ENCODE measurements around the gene GJE1.

Gene GJE1

DNA sequence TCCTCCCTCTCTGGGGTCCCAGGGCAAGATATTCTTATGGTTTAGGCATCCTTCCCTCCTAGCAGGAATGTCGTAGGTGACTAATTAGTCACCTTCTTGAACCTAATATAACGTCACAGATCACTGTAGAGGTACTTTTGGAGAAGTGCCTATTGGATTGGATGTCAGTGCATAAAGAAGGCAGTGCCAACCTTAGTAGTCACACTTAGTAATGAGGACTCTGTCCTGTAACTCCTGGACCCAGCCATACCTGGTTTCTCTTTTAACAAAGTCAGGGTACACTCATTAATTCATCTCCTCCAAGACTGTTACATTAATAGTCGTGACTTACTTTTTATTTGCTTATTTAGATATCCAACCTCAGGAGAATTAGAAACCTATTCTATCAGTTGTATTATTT is 34.3 kb downstream of the GJE1 start:
- DNase-seq, result no peak

GRCh38 chr6:142167486-142167885 is 34.8 kb downstream of the GJE1 start:
- DNase-seq, result no peak

DNA sequence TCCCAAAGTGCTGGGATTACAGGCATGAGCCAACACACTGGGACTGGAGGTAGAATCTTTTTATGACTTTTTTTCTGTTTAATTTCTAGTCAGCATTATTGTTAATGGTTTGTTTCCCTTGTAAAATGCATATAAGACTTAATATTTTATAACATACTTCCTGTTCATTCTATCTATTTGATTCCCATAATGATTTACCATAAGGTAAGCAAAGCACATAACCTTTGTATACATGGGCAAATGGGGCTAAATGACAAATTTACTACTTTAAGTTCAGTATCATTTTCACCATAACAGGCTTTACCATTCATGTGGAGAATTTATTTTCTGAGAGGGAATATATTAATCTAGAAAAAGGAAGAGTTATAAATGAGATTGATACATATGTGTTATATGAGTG is 38.6 kb downstream of the GJE1 start:
- DNase-seq, result no peak

DNA sequence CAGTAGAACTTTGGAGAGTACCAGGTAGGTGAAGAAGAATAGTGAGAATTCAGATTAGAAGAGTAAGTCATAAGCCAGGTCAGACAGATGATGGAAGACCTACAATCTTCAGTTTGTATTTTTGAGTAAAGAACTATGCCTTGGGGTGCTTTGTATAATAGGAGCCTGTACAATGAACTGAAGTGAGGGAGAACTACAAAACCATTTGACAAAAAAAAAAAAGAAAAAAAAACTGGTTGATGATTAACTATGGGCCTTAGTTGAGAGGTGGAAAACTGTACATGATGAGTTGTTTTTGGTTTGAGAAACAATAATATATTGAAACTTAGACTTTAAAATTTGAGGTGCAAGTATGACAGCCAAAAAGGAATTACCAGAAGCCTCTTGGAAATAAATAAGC is 40.0 kb downstream of the GJE1 start:
- no peak for DNase-seq

- DNase-seq, result no peak
These were observed 41.3 kb downstream of the GJE1 start for GRCh38 chr6:142173980-142174379.

- DNase-seq, result no peak
These were observed 42.0 kb downstream of the GJE1 start for GRCh38 chr6:142174703-142175102.

DNA sequence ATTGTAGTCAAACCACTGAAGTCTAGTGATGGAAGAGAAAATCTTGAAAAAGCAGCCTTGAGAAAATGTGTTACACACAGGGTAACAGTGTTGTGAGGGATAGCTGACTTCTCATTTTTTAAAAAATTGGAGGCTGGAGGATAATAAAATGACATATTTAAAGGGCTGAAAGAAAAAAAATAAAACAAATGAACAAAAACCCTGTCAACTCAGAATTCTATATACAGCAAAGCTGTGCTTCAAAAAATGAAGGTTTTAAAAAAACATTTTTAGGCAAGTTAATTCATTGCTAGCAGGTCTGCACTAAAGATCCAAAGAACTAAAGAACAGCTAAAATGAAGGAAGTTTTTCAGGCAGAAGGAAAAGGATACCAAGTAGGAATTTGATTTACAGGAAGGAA is 45.4 kb downstream of the GJE1 start:
- DNase-seq, result no peak

DNA sequence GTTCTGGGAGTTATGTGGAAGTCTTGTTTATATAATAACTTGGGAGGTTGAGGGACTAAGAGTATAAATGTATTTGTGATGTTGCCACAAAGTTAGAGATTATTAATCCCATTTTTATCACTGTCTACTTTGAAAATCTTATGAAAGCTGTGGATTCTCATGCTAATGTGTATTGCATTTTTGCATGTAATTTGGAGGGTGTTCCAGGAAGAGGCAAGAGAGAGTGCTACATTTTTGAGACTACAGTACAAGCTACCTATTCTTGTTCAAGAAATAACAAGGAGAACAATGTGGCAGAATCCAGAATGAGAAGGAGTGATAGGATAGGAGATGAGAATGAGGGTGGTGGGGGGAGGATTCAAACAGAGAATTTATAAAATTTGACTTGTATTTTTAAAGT is 49.3 kb downstream of the GJE1 start:
- no peak for DNase-seq

GRCh38 chr6:142183351-142183750 is 50.6 kb downstream of the GJE1 start:
- DNase-seq, result no peak

DNA sequence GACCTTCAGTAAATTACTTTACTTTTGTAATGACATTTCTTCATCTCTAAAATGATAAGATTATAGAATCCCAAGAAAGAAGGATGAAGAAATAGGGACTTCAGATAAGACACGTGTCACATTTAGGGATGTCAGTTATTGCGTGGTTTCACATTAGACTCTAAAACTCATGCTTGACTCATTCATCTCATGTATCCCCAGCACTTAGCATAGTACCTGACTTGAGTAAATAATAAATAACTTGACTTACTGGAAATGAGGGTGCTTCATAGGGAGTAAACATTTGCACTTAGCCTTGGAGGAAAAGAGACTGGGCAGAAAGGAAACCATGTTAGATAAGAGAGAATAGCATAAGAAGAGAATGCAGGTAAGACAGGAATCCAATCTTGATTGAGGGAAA is 51.6 kb downstream of the GJE1 start:
- no peak for DNase-seq

All from CD4-positive, alpha-beta T cell treated with Interleukin-15 for 1 hour (primary cell).